GM12873 (cell line): Measurements from ENCODE around the gene AFTPH.

Source experiments
- CTCF ChIP-seq: IDR thresholded peaks from 2 replicates; pipeline ENCODE4 v1.5.1; 2012; ENCODE audit warnings: low read depth, mild to moderate bottlenecking, moderate library complexity, low read length, control low read depth; ENCODE audit not compliant: insufficient read depth; ENCODE audit errors: missing control alignments

Gene AFTPH

GRCh38 chr2:64622443-64623241 is 98.5 kb downstream of the AFTPH start:
- TF ChIP-seq CTCF, result no peak

- TF ChIP-seq CTCF, result no peak
Observed at GRCh38 chr2:64623242-64623850, 99.2 kb downstream of the AFTPH start.

GRCh38 chr2:64624108-64624610 is 100.0 kb downstream of the AFTPH start:
- no peak for TF ChIP-seq CTCF

DNA sequence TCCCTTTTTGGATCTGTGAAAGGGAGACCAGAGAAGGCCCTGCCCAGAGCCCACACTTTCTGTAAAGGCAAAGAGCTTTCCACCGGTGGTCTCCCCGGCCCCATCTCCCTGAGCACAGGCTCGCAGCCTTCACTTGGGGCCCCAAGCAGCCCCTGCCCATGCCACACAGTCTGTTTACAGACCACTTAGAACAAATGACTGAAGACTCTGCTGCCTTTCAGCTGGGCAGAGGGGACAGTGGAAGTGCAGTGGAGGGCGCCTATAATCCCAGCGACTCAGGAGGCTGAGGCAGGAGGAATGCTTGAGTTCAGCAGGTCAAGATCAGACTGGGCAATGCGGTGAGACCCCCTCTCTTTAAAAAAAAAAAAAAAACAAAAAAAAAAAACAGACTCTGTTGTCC is 100.7 kb downstream of the AFTPH start:
- no peak for TF ChIP-seq CTCF

DNA sequence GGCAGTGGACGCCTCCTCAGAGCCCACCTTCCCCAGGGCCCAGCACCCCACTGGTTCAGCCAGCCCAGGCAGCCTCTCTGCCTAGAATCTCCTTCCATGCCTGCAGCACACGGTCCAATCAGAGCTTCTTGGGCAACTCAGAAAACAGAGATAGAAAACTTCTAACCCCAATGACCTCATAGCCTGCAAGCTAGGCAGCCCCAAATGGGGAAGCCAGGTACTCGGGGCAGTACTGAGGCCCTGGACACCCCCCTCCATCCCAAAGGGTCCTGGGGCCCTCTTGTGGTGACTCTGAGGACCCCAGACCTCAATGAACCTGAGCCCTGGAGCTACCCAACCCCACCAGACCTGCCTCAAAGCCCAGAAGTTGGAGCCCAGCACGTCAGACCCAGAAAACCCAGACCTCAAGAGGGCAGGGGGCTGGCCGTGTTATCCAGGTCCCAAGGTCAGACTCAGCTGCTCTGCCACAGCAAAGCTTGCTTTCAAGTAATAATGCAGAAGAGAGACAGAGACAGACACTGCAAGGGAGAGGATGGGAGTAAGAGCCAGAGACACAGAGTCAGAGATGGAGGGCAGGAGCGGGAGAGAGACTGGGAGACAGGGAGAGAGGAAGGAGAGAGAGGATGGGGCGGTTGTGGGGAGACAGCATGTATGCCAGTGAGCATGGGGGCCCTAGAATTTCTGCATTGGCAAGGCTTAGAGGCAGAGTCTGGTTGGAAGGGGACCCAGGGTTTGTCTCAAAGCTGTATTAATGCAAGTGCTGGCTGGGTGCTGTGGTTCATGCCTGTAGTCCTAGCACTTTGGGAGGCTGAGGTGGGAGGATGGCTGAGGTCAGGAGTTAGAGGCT is 101.4 kb downstream of the AFTPH start:
- peak; percentile 28 for TF ChIP-seq CTCF

DNA sequence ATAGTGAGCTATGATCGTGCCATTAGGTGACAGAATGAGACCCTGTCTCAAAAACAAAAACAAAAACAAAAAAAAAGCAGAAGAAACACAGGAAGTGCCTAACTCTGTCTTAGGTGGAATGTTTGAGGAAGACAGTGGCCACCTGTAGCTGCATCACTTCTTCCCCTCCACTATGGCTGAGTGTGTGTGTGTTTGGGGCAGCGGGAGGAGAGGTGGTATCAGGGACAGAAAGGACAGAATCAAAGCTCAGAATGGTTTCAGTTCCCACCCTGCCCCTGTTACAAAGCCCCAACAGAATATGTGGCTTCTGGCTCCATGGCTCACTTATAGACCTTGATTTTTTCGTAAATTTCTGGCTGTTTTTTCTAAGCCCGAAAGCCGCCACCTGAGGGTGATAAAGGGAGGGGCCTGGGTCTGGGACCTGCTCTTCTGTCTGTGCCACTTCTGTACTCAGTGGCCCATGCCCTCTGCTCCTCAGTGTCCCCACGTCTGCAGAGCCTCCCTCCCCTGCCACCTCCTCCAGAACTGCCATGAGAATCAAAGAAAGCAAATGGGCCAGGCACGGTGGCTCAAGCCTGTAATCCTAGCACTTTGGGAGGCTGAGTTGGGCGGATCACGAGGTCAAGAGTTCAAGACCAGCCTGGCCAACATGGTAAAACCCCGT is 102.2 kb downstream of the AFTPH start:
- TF ChIP-seq CTCF, result no peak
